Measurements from ENCODE around the gene ZFYVE9. TPM values are rescaled to one million over a fixed set of nuclear protein-coding genes. Genes with fewer than 3 reads are reported as not detected.

Gene ZFYVE9
- total RNA-seq, 1 experiment from 2014 or later = 19.6 TPM

DNA sequence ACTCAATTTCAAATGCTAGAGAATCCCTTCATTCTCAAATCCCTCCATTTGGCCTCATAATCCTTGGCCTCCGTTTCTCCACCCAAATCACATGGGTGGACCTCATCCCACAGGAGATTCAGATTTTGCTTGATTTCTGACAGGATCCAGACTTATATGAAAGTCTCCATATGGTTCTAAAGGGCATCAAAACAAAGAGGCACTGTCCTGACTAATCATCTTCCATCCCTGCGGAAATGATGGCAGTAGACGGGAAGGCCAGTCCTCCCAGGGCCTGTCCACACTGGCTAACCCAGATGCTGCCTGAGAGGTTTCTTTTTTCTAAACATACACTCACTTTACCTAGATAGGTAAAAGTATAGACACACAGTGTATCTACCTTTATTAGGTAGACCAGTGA, 243.5 kb downstream of the ZFYVE9 start (continued):
- TF ChIP-seq, protein P1, sequence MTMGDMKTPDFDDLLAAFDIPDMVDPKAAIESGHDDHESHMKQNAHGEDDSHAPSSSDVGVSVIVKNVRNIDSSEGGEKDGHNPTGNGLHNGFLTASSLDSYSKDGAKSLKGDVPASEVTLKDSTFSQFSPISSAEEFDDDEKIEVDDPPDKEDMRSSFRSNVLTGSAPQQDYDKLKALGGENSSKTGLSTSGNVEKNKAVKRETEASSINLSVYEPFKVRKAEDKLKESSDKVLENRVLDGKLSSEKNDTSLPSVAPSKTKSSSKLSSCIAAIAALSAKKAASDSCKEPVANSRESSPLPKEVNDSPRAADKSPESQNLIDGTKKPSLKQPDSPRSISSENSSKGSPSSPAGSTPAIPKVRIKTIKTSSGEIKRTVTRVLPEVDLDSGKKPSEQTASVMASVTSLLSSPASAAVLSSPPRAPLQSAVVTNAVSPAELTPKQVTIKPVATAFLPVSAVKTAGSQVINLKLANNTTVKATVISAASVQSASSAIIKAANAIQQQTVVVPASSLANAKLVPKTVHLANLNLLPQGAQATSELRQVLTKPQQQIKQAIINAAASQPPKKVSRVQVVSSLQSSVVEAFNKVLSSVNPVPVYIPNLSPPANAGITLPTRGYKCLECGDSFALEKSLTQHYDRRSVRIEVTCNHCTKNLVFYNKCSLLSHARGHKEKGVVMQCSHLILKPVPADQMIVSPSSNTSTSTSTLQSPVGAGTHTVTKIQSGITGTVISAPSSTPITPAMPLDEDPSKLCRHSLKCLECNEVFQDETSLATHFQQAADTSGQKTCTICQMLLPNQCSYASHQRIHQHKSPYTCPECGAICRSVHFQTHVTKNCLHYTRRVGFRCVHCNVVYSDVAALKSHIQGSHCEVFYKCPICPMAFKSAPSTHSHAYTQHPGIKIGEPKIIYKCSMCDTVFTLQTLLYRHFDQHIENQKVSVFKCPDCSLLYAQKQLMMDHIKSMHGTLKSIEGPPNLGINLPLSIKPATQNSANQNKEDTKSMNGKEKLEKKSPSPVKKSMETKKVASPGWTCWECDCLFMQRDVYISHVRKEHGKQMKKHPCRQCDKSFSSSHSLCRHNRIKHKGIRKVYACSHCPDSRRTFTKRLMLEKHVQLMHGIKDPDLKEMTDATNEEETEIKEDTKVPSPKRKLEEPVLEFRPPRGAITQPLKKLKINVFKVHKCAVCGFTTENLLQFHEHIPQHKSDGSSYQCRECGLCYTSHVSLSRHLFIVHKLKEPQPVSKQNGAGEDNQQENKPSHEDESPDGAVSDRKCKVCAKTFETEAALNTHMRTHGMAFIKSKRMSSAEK (CRISPR knock-in tag; IDR thresholded peaks at IDR 0.05; ENCODE audit: borderline replicate concordance) = no peak
- no peak for TF ChIP-seq FOXJ3 (CRISPR knock-in tag; IDR thresholded peaks at IDR 0.05; ENCODE audit: borderline replicate concordance)
- TF ChIP-seq NR3C1 (CRISPR knock-in tag; conservative IDR thresholded peaks at IDR 0.05; ENCODE audit: low read depth) = no peak
- TF ChIP-seq, protein P2, sequence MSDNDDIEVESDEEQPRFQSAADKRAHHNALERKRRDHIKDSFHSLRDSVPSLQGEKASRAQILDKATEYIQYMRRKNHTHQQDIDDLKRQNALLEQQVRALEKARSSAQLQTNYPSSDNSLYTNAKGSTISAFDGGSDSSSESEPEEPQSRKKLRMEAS (CRISPR knock-in tag; IDR thresholded peaks at IDR 0.05) = no peak

DNA sequence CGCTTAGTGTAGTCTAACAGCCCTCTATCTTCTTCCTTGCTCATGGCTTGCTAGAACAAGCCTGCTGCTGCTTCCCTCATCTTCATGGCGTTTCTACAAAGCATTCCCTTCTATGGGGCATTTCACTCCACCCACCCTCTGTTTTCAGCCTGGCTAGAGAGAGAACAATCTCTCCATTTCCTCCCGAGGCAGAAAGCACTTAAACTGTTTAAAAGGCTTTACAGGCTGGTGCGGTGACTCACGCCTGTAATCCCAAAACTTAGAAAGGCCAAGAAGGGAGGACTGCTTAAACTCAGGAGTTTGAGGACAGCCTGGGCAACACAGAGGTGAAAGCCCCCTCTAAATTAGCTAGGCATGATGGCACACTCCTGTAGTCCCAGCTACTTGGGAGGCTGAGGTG, 244.6 kb downstream of the ZFYVE9 start:
- no peaks in the 10 kb centered on the region for H3K9me3 Mint-ChIP-seq
- ATAC-seq (no peak), DNase-seq (ENCODE audit: low spot score) (no peak)
- H3K4me3 Mint-ChIP-seq = no peak overlapping the region
- H3K27ac Mint-ChIP-seq = no peak overlapping the region
- H3K27me3 Mint-ChIP-seq (ENCODE audit: low read depth) = no peaks in the 10 kb centered on the region
- POLR2A ChIA-PET = no interaction called here
- peaks cover 80% of the 10 kb centered on the region for H3K36me3 Mint-ChIP-seq
- H3K4me1 Mint-ChIP-seq = no peaks in the 10 kb centered on the region
- CTCF ChIA-PET = no interaction called here
- TF ChIP-seq ZBTB21 (CRISPR knock-in tag; IDR thresholded peaks at IDR 0.05; ENCODE audit: borderline replicate concordance) = no peak
- TF ChIP-seq, protein P3, sequence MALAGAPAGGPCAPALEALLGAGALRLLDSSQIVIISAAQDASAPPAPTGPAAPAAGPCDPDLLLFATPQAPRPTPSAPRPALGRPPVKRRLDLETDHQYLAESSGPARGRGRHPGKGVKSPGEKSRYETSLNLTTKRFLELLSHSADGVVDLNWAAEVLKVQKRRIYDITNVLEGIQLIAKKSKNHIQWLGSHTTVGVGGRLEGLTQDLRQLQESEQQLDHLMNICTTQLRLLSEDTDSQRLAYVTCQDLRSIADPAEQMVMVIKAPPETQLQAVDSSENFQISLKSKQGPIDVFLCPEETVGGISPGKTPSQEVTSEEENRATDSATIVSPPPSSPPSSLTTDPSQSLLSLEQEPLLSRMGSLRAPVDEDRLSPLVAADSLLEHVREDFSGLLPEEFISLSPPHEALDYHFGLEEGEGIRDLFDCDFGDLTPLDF (CRISPR knock-in tag; IDR thresholded peaks at IDR 0.05) = no peak
- TF ChIP-seq TCF7 (CRISPR knock-in tag; IDR thresholded peaks at IDR 0.05; ENCODE audit: low read depth) = no peak

DNA sequence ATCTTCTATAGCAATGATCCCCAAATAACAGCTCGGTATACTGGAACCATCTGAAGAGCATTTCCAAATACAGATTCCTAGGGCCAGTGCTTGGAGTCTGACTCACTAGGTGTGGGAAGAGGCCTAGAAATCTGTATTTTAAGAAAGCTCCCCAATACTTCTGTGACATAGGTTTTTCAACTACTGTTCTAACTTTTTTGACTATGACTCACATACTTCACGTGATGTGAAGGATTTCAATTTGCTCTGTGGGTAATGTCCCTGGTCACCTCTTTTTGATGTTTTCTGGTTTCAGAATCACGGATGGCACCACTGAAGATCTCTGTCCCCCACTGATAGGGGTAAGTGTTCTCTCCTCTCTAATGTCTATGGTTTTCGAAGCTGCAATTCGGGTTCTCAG, 251.3 kb downstream of the ZFYVE9 start:
- DNase-seq (ENCODE audit: low spot score) (no peak), ATAC-seq (no peak)
- no peaks in the 10 kb centered on the region for H3K9me3 Mint-ChIP-seq
- H3K27ac Mint-ChIP-seq = no peak overlapping the region
- H3K36me3 Mint-ChIP-seq = peaks cover 75% of the 10 kb centered on the region
- H3K4me1 Mint-ChIP-seq = no peaks in the 10 kb centered on the region
- H3K4me3 Mint-ChIP-seq = no peak overlapping the region
- POLR2A ChIA-PET = interaction anchor here (1.4 kb wide), 1 partner anchor 11 kb away, joined by 3 read pairs; the partner anchor contains the start of genes ORC1 and PRPF38A
- no peaks in the 10 kb centered on the region for H3K27me3 Mint-ChIP-seq (ENCODE audit: low read depth)
- CTCF ChIA-PET = no interaction called here
- TF ChIP-seq, protein P4, sequence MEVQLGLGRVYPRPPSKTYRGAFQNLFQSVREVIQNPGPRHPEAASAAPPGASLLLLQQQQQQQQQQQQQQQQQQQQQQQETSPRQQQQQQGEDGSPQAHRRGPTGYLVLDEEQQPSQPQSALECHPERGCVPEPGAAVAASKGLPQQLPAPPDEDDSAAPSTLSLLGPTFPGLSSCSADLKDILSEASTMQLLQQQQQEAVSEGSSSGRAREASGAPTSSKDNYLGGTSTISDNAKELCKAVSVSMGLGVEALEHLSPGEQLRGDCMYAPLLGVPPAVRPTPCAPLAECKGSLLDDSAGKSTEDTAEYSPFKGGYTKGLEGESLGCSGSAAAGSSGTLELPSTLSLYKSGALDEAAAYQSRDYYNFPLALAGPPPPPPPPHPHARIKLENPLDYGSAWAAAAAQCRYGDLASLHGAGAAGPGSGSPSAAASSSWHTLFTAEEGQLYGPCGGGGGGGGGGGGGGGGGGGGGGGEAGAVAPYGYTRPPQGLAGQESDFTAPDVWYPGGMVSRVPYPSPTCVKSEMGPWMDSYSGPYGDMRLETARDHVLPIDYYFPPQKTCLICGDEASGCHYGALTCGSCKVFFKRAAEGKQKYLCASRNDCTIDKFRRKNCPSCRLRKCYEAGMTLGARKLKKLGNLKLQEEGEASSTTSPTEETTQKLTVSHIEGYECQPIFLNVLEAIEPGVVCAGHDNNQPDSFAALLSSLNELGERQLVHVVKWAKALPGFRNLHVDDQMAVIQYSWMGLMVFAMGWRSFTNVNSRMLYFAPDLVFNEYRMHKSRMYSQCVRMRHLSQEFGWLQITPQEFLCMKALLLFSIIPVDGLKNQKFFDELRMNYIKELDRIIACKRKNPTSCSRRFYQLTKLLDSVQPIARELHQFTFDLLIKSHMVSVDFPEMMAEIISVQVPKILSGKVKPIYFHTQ (CRISPR knock-in tag; IDR thresholded peaks at IDR 0.05) = no peak
- TF ChIP-seq, protein P5, sequence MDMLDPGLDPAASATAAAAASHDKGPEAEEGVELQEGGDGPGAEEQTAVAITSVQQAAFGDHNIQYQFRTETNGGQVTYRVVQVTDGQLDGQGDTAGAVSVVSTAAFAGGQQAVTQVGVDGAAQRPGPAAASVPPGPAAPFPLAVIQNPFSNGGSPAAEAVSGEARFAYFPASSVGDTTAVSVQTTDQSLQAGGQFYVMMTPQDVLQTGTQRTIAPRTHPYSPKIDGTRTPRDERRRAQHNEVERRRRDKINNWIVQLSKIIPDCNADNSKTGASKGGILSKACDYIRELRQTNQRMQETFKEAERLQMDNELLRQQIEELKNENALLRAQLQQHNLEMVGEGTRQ (CRISPR knock-in tag; IDR thresholded peaks at IDR 0.05) = no peak
- TF ChIP-seq FOXJ3 (CRISPR knock-in tag; IDR thresholded peaks at IDR 0.05; ENCODE audit: borderline replicate concordance) = no peak
- TF ChIP-seq, protein P6, sequence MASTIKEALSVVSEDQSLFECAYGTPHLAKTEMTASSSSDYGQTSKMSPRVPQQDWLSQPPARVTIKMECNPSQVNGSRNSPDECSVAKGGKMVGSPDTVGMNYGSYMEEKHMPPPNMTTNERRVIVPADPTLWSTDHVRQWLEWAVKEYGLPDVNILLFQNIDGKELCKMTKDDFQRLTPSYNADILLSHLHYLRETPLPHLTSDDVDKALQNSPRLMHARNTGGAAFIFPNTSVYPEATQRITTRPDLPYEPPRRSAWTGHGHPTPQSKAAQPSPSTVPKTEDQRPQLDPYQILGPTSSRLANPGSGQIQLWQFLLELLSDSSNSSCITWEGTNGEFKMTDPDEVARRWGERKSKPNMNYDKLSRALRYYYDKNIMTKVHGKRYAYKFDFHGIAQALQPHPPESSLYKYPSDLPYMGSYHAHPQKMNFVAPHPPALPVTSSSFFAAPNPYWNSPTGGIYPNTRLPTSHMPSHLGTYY (CRISPR knock-in tag; IDR thresholded peaks at IDR 0.05) = no peak
- TF ChIP-seq ESRRA (CRISPR knock-in tag; IDR thresholded peaks at IDR 0.05; ENCODE audit: borderline replicate concordance) = no peak
- TF ChIP-seq PRRX2 (CRISPR knock-in tag; IDR thresholded peaks at IDR 0.05) = no peak
- TF ChIP-seq, protein P7, sequence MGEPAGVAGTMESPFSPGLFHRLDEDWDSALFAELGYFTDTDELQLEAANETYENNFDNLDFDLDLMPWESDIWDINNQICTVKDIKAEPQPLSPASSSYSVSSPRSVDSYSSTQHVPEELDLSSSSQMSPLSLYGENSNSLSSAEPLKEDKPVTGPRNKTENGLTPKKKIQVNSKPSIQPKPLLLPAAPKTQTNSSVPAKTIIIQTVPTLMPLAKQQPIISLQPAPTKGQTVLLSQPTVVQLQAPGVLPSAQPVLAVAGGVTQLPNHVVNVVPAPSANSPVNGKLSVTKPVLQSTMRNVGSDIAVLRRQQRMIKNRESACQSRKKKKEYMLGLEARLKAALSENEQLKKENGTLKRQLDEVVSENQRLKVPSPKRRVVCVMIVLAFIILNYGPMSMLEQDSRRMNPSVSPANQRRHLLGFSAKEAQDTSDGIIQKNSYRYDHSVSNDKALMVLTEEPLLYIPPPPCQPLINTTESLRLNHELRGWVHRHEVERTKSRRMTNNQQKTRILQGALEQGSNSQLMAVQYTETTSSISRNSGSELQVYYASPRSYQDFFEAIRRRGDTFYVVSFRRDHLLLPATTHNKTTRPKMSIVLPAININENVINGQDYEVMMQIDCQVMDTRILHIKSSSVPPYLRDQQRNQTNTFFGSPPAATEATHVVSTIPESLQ (CRISPR knock-in tag; IDR thresholded peaks at IDR 0.05) = no peak
- TF ChIP-seq, protein P8, sequence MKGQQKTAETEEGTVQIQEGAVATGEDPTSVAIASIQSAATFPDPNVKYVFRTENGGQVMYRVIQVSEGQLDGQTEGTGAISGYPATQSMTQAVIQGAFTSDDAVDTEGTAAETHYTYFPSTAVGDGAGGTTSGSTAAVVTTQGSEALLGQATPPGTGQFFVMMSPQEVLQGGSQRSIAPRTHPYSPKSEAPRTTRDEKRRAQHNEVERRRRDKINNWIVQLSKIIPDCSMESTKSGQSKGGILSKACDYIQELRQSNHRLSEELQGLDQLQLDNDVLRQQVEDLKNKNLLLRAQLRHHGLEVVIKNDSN (CRISPR knock-in tag; IDR thresholded peaks at IDR 0.05) = no peak
- no peak for TF ChIP-seq SP1 (CRISPR knock-in tag; conservative IDR thresholded peaks at IDR 0.05)
- TF ChIP-seq HMGA2 (CRISPR knock-in tag; IDR thresholded peaks at IDR 0.05) = no peak
- TF ChIP-seq JUN (CRISPR knock-in tag; IDR thresholded peaks at IDR 0.05) = no peak

Data from WTC11 (cell line).